OCI-LY7 (cell line): ENCODE results near the gene SLC25A26. TPM values are rescaled to one million over a fixed set of nuclear protein-coding genes. Genes with fewer than 3 reads are reported as not detected.

Source experiments
- BruUV-seq: library from RNA; stranded (reverse); fragments of 400-500 nt; replicated peaks from 2 replicates; lab custom pipeline; 2021; lab: Mats Ljungman, UMichigan
- CTCF ChIA-PET: fragments of 300-600 bp; sonication (Branson Sonifier 250); formaldehyde crosslinking; loops from one replicate; lab custom pipeline; 2022; ENCODE audit warnings: antibody characterized with exemption; ENCODE audit not compliant: unreplicated experiment; lab: Charles Lee
- POLR2A ChIA-PET: fragments of 300-600 bp; sonication (Branson Sonifier 250); formaldehyde crosslinking; loops from one replicate; lab custom pipeline; 2022; ENCODE audit warnings: antibody characterized with exemption; lab: Charles Lee
- DNase-seq: peaks from one replicate; pipeline ENCODE4 v3.0.0-alpha.2; 2015; ENCODE audit warnings: low spot score
- H2AFZ ChIP-seq: fragments of 200-600 bp; sonication (generic), shearing (Covaris generic); 2 replicates; pipeline ENCODE4 v1.6.1; 2014; ENCODE audit warnings: mild to moderate bottlenecking, antibody characterized with exemption, low read length, moderate library complexity
- H3K27ac ChIP-seq: fragments of 200-600 bp; sonication (generic); 2 replicates; pipeline ENCODE4 v1.5.1; 2014; ENCODE audit warnings: mixed run types, low read depth, mild to moderate bottlenecking, moderate library complexity, low read length, inconsistent platforms; ENCODE audit not compliant: poor library complexity, severe bottlenecking
- H3K36me3 ChIP-seq: fragments of 200-600 bp; sonication (generic); 2 replicates; pipeline ENCODE4 v1.6.1; 2014; ENCODE audit warnings: mild to moderate bottlenecking, antibody characterized with exemption, low read length, moderate library complexity, mixed read lengths; ENCODE audit not compliant: insufficient read depth
- H3K4me1 ChIP-seq: fragments of 200-600 bp; sonication (generic); 2 replicates; pipeline ENCODE4 v1.5.1; 2014; ENCODE audit warnings: mild to moderate bottlenecking, low read length; ENCODE audit not compliant: insufficient read depth, poor library complexity, severe bottlenecking
- H3K4me2 ChIP-seq: fragments of 200-600 bp; sonication (generic); 2 replicates; pipeline ENCODE4 v1.6.1; 2014; ENCODE audit warnings: mild to moderate bottlenecking, low read length
- H3K4me3 ChIP-seq: fragments of 200-600 bp; sonication (generic); 2 replicates; pipeline ENCODE4 v1.5.1; 2014; ENCODE audit warnings: mild to moderate bottlenecking, low read depth, low read length; ENCODE audit not compliant: poor library complexity, severe bottlenecking
- H3K79me2 ChIP-seq: fragments of 200-600 bp; sonication (generic); 2 replicates; pipeline ENCODE4 v1.6.1; 2016; ENCODE audit warnings: low read depth, mild to moderate bottlenecking, low read length, moderate library complexity, mixed read lengths; ENCODE audit not compliant: insufficient read depth
- H3K9me2 ChIP-seq: fragments of 200-600 bp; sonication (generic); 2 replicates; pipeline ENCODE4 v1.6.1; 2016; ENCODE audit warnings: mild to moderate bottlenecking, low read length, mixed read lengths; ENCODE audit not compliant: insufficient read depth
- H3K9me3 ChIP-seq: fragments of 200-600 bp; sonication (generic); 2 replicates; pipeline ENCODE4 v1.6.1; 2014; ENCODE audit warnings: mild to moderate bottlenecking, mixed run types, low read length, mixed read lengths
- H4K20me1 ChIP-seq: fragments of 200-600 bp; sonication (generic); 2 replicates; pipeline ENCODE4 v1.6.1; 2014; ENCODE audit warnings: mild to moderate bottlenecking, antibody characterized with exemption, low read length, moderate library complexity, mixed read lengths; ENCODE audit not compliant: insufficient read depth
- EZH2phosphoT487 ChIP-seq: fragments of 200-600 bp; sonication (generic); IDR thresholded peaks from 2 replicates; pipeline ENCODE4 v1.6.1; 2018; ENCODE audit warnings: low read depth, borderline replicate concordance, mild to moderate bottlenecking, mixed run types, antibody characterized with exemption, low read length, moderate library complexity, mixed read lengths
- intact Hi-C: fragments of 100-400 bp; cut with micrococcal nuclease; formaldehyde crosslinking; loops from one replicate; pipeline ENCODE4 v1.10.0; 2022; ENCODE audit not compliant: unreplicated experiment
- small RNA-seq: library from RNA; depleted of rRNA; stranded (forward); fragments of <200 nt; gene quantifications from one replicate; pipeline ENCODE3, GENCODE V24; 2014
- total RNA-seq, 2 experiments: library from RNA; depleted of rRNA in 1 of 2; stranded (reverse); fragments of >200 nt in 1 of 2; shearing (Covaris generic) in 1 of 2; gene quantifications; 2 replicates each; pipeline ENCODE4 v1.2.3, GENCODE V29; 2014 to 2022
- TF ChIP-seq, protein P1 (sequence below): fragments of 200-600 bp; sonication (generic); conservative IDR thresholded peaks from 2 replicates; pipeline ENCODE4 v1.5.1; 2014; ENCODE audit warnings: mild to moderate bottlenecking, antibody characterized with exemption, low read length, moderate library complexity, mixed read lengths

Gene SLC25A26
- total RNA-seq, 2 experiments from 2014 or later = 9.8 to 14.2 TPM

GRCh38 chr3:66427951-66428474, 207.2 kb downstream of the SLC25A26 start:
- CTCF ChIA-PET = no interaction called here
- Histone ChIP-seq H3K27ac (no peak overlapping the region), H4K20me1 (peaks cover 6% of the 10 kb centered on the region; the same call in 1 of the 2 replicates), H2AFZ (no peak overlapping the region), H3K4me1 (no peaks in the 10 kb centered on the region), H3K4me2 (no peak overlapping the region), H3K79me2 (peaks cover 96% of the 10 kb centered on the region), H3K4me3 (no peak overlapping the region), H3K9me2 (no peaks in the 10 kb centered on the region), H3K36me3 (peaks cover 99% of the 10 kb centered on the region), H3K9me3 (peaks cover 20% of the 10 kb centered on the region; the same call in 1 of the 2 replicates)
- BruUV-seq = TSS peak; percentile 30
- TF ChIP-seq, protein P1, sequence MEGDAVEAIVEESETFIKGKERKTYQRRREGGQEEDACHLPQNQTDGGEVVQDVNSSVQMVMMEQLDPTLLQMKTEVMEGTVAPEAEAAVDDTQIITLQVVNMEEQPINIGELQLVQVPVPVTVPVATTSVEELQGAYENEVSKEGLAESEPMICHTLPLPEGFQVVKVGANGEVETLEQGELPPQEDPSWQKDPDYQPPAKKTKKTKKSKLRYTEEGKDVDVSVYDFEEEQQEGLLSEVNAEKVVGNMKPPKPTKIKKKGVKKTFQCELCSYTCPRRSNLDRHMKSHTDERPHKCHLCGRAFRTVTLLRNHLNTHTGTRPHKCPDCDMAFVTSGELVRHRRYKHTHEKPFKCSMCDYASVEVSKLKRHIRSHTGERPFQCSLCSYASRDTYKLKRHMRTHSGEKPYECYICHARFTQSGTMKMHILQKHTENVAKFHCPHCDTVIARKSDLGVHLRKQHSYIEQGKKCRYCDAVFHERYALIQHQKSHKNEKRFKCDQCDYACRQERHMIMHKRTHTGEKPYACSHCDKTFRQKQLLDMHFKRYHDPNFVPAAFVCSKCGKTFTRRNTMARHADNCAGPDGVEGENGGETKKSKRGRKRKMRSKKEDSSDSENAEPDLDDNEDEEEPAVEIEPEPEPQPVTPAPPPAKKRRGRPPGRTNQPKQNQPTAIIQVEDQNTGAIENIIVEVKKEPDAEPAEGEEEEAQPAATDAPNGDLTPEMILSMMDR = no peak
- no peak for TF ChIP-seq EZH2phosphoT487
- DNase-seq = no peak
- intact Hi-C loops = no loop called here
- POLR2A ChIA-PET = interaction anchor here (0.6 to 1.3 kb wide), 2 partner anchors 9 to 254 kb away, joined by 3 read pairs; no protein-coding TSS in a partner anchor

Small RNA genes within 50 kb of the gene (small RNA-seq; reads per million reads assigned to genes)
- gene RN7SL482P (not detected), gene RNU6-787P (not detected)

Other genes starting within 250 kb of the SLC25A26 start
- 2.5 and 2.9 TPM in 2 replicates for gene MAGI1, start 182.1 kb upstream of the SLC25A26 start, total RNA-seq (2014; rRNA removed; shearing (Covaris generic))
- gene MAGI1, start 182.1 kb upstream of the SLC25A26 start, total RNA-seq (2022) = 0.63 and 1.0 TPM in 2 replicates